HepG2 (cell line): ENCODE data around the gene SEC14L1. TPM values are rescaled to one million over a fixed set of nuclear protein-coding genes. Genes with fewer than 3 reads are reported as not detected.
A peak's percentile ranks its signal among the peaks of the same experiment; 100 is the strongest.

Experiments
- ARNTL ChIP-seq: sonication (generic); formaldehyde crosslinking; IDR thresholded peaks from 2 replicates; pipeline ENCODE4 v1.4.0; 2020; ENCODE audit warnings: mild to moderate bottlenecking, missing genetic modification reagents
- ASH2L ChIP-seq: fragments of 300-600, 200-600 bp; sonication (generic); IDR thresholded peaks from 2 replicates; pipeline ENCODE4 v1.7.0; 2017; ENCODE audit warnings: low read depth, mild to moderate bottlenecking, moderate library complexity, mixed read lengths, low read length; ENCODE audit not compliant: insufficient read length
- ATF7-NPFF ChIP-seq: sonication (generic); formaldehyde crosslinking; IDR thresholded peaks from 2 replicates; pipeline ENCODE4 v1.8.1; 2023; ENCODE audit warnings: mild to moderate bottlenecking, low read depth, missing genetic modification reagents, moderate library complexity
- CEBPB ChIP-seq: IDR thresholded peaks from 2 replicates; pipeline ENCODE4 v1.6.1; 2011; ENCODE audit warnings: low read depth, low read length, improper control_type of control experiment, borderline replicate concordance
- GLI4 ChIP-seq: sonication (generic); formaldehyde crosslinking; IDR thresholded peaks from 2 replicates; pipeline ENCODE4 v1.5.1; 2020; ENCODE audit warnings: missing genetic modification reagents, mild to moderate bottlenecking, moderate library complexity, borderline replicate concordance
- LRRFIP1 ChIP-seq: sonication (generic); formaldehyde crosslinking; conservative IDR thresholded peaks from 2 replicates; pipeline ENCODE4 v1.4.0; 2020; ENCODE audit warnings: missing genetic modification reagents
- MIXL1 ChIP-seq: IDR thresholded peaks from 2 replicates; pipeline ENCODE4 v1.6.1; 2016
- NFYB ChIP-seq: sonication (generic); formaldehyde crosslinking; IDR thresholded peaks from 2 replicates; pipeline ENCODE4 v1.4.0; 2020; ENCODE audit warnings: missing genetic modification reagents
- PLRG1 ChIP-seq: fragments of 450-650 bp; conservative IDR thresholded peaks from 2 replicates; pipeline ENCODE4 v1.6.1; 2016
- RFX3 ChIP-seq: IDR thresholded peaks from 2 replicates; pipeline ENCODE4 v1.6.1; 2016; ENCODE audit warnings: missing biosample characterization, missing genetic modification reagents
- SNAPC4 ChIP-seq: sonication (generic); formaldehyde crosslinking; IDR thresholded peaks from 2 replicates; pipeline ENCODE4 v1.4.0; 2020; ENCODE audit warnings: mild to moderate bottlenecking, missing genetic modification reagents
- SPEN ChIP-seq: sonication (generic); formaldehyde crosslinking; IDR thresholded peaks from 2 replicates; pipeline ENCODE4 v1.5.1; 2020; ENCODE audit warnings: low read depth, mild to moderate bottlenecking, missing genetic modification reagents
- XRCC5 ChIP-seq: fragments of 200-400 bp; formaldehyde crosslinking; optimal IDR thresholded peaks from 2 replicates; pipeline ENCODE3; 2017; ENCODE audit warnings: mild to moderate bottlenecking, low read length
- ZNF274 ChIP-seq: sonication (generic); formaldehyde crosslinking; IDR thresholded peaks from 2 replicates; pipeline ENCODE4 v1.5.1; 2020; ENCODE audit warnings: mild to moderate bottlenecking, missing genetic modification reagents
- ZNF383 ChIP-seq: sonication (generic); formaldehyde crosslinking; IDR thresholded peaks from 2 replicates; pipeline ENCODE4 v1.4.0; 2020; ENCODE audit warnings: missing genetic modification reagents, mild to moderate bottlenecking, borderline replicate concordance
- ZNF564 ChIP-seq: sonication (generic); formaldehyde crosslinking; IDR thresholded peaks from 2 replicates; pipeline ENCODE4 v1.8.1; 2023; ENCODE audit warnings: mild to moderate bottlenecking, missing genetic modification reagents
- ZNF687 ChIP-seq: sonication (generic); formaldehyde crosslinking; IDR thresholded peaks from 2 replicates; pipeline ENCODE4 v1.5.1; 2020; ENCODE audit warnings: mild to moderate bottlenecking, missing genetic modification reagents, moderate library complexity
- ZNF772 ChIP-seq: sonication (generic); formaldehyde crosslinking; IDR thresholded peaks from 2 replicates; pipeline ENCODE4 v1.5.0; 2020; ENCODE audit warnings: mild to moderate bottlenecking, missing genetic modification reagents
- polyA plus RNA-seq, 8 experiments: library from polyadenylated mRNA; depleted of rRNA in 3 of 8; stranded (reverse) in 7 of 8; unstranded in 1 of 8; fragments of >200 nt; fragmentation: Illumina TruSeq in 4 of 8; extraction: Trizol in 4 of 8; gene quantifications; 2 replicates each; pipeline versions ENCODE4 v1.2.1 to v1.2.3, GENCODE V29; 2011 to 2016; ENCODE audit warnings: low read depth in 4 of 8, missing spikeins in 1 of 8, mixed read lengths in 1 of 8; ENCODE audit not compliant: insufficient read depth in 1 of 8
- total RNA-seq, 5 experiments: library from RNA; depleted of rRNA; stranded (reverse); fragments of >200 nt; fragmentation: Illumina TruSeq; extraction: Trizol; gene quantifications; 2 replicates each; pipeline ENCODE4 v1.2.3, GENCODE V29; 2016; ENCODE audit warnings: low read depth in 1 of 5

The SEC14L1 gene
- total and polyA plus RNA-seq, 2 of the 13 experiments (the other 11 are each of a cell fraction or from before 2014, with no cell fraction given) = 26.3 to 43.9 TPM

- no peak for TF ChIP-seq ZNF564 (CRISPR knock-in tag)
- TF ChIP-seq ZNF383 = no peak
- TF ChIP-seq ARNTL (CRISPR knock-in tag) = no peak
- TF ChIP-seq CEBPB = no peak
- TF ChIP-seq ZNF274 (CRISPR knock-in tag) = no peak
- no peak for TF ChIP-seq RFX3
- TF ChIP-seq MIXL1 (CRISPR knock-in tag) = no peak
- no peak for TF ChIP-seq NFYB (CRISPR knock-in tag)
- peak; percentile 60 for TF ChIP-seq ASH2L
- no peak for TF ChIP-seq SPEN (CRISPR knock-in tag)
- no peak for TF ChIP-seq GLI4 (CRISPR knock-in tag)
- TF ChIP-seq LRRFIP1 = no peak
- TF ChIP-seq XRCC5 = peak; percentile 59
- peak; percentile 77 for TF ChIP-seq ZNF687 (CRISPR knock-in tag)
- TF ChIP-seq SNAPC4 (CRISPR knock-in tag) = no peak
- TF ChIP-seq PLRG1 = no peak
- TF ChIP-seq ZNF772 (CRISPR knock-in tag) = no peak
- TF ChIP-seq ATF7-NPFF (CRISPR knock-in tag) = no peak
These were observed at the start of gene SEC14L1 (continued) for GRCh38 chr17:77140878-77141767.
